GM23338 (cell line): Measurements from ENCODE around the gene CCDC178. TPM values are rescaled to one million over a fixed set of nuclear protein-coding genes. Genes with fewer than 3 reads are reported as not detected.
"Not testable (repeated sequence)": the region's sequence is repeated elsewhere in the genome, so short reads cannot be mapped to it uniquely, and the experiment has no call there.

Experiments used
- ATAC-seq: fragments of 200-7000 bp; cut with Tn5 transposase; 3 replicates; pipeline ENCODE4 v1.9.1; 2020
- DNase-seq: peaks from one replicate; pipeline ENCODE4 v3.0.0-alpha.2; 2015; ENCODE audit warnings: low spot score
- H2AFZ ChIP-seq: fragments of 200-600 bp; sonication (generic); 2 replicates; pipeline ENCODE4 v1.8.0; 2016; ENCODE audit warnings: antibody characterized with exemption, mild to moderate bottlenecking, moderate library complexity
- H3F3A ChIP-seq: fragments of 200-600 bp; sonication (generic); replicated peaks from 2 replicates; pipeline ENCODE4 v1.8.0; 2017; ENCODE audit warnings: antibody characterized with exemption, mixed run types, low read depth
- H3K27ac ChIP-seq: fragments of 200-600 bp; sonication (generic); 2 replicates; pipeline ENCODE4 v1.6.1; 2016; ENCODE audit warnings: low read depth
- H3K27me3 ChIP-seq: fragments of 200-600 bp; sonication (generic); 2 replicates; pipeline ENCODE4 v1.8.0; 2016; ENCODE audit warnings: mild to moderate bottlenecking, mixed run types, moderate library complexity; ENCODE audit not compliant: insufficient read depth
- H3K36me3 ChIP-seq: fragments of 200-600 bp; sonication (generic); 2 replicates; pipeline ENCODE4 v1.8.0; 2016; ENCODE audit warnings: mild to moderate bottlenecking; ENCODE audit not compliant: insufficient read depth
- H3K4me1 ChIP-seq: fragments of 200-600 bp; sonication (generic); 2 replicates; pipeline ENCODE4 v1.8.0; 2016; ENCODE audit warnings: mild to moderate bottlenecking, moderate library complexity; ENCODE audit not compliant: insufficient read depth
- H3K4me2 ChIP-seq: fragments of 200-600 bp; sonication (generic); 2 replicates; pipeline ENCODE4 v1.7.1; 2017; ENCODE audit warnings: mixed run types
- H3K4me3 ChIP-seq: fragments of 200-600 bp; sonication (generic); 2 replicates; pipeline ENCODE4 v1.6.1; 2016; ENCODE audit warnings: mixed run types
- H3K79me2 ChIP-seq: fragments of 200-600 bp; sonication (generic); replicated peaks from 2 replicates; pipeline ENCODE4 v1.8.0; 2017; ENCODE audit warnings: mild to moderate bottlenecking; ENCODE audit not compliant: insufficient read depth
- H3K9me2 ChIP-seq: fragments of 200-600 bp; sonication (generic); 2 replicates; pipeline ENCODE4 v1.8.0; 2017; ENCODE audit not compliant: insufficient read depth
- H4K20me1 ChIP-seq: fragments of 200-600 bp; sonication (generic); replicated peaks from 2 replicates; pipeline ENCODE4 v1.8.0; 2017; ENCODE audit warnings: mild to moderate bottlenecking; ENCODE audit not compliant: insufficient read depth
- H3K27ac Mint-ChIP-seq: 2 replicates; pipeline ENCODE4 v1.8.0; 2020; ENCODE audit warnings: inconsistent platforms, mild to moderate bottlenecking, moderate library complexity, mixed read lengths
- H3K27me3 Mint-ChIP-seq: 3 replicates; pipeline ENCODE4 v1.8.0; 2022; ENCODE audit warnings: low read depth, mild to moderate bottlenecking, moderate library complexity, mixed read lengths, inconsistent platforms; ENCODE audit not compliant: insufficient read depth, poor library complexity
- H3K36me3 Mint-ChIP-seq: 3 replicates; pipeline ENCODE4 v1.8.0; 2021; ENCODE audit warnings: low read depth, mild to moderate bottlenecking, inconsistent platforms, moderate library complexity, mixed read lengths
- H3K4me1 Mint-ChIP-seq: 3 replicates; pipeline ENCODE4 v1.8.0; 2020; ENCODE audit warnings: mild to moderate bottlenecking, inconsistent platforms, mixed read lengths
- H3K4me3 Mint-ChIP-seq: 3 replicates; pipeline ENCODE4 v1.8.0; 2021; ENCODE audit warnings: moderate library complexity, mild to moderate bottlenecking, inconsistent platforms, mixed read lengths
- H3K9me3 Mint-ChIP-seq: 3 replicates; pipeline ENCODE4 v1.8.0; 2020; ENCODE audit warnings: moderate library complexity, mild to moderate bottlenecking, inconsistent platforms, mixed read lengths
- CREB1 ChIP-seq: fragments of 250-450 bp; sonication (Bioruptor Pico); IDR thresholded peaks from 2 replicates; pipeline ENCODE4 v1.5.0; 2020; ENCODE audit warnings: low read depth, mild to moderate bottlenecking, moderate library complexity
- CTCF ChIP-seq, 2 experiments: fragments of 200-600 bp in 1 of 2; sonication (generic) in 1 of 2; conservative IDR thresholded peaks; 2 replicates each; pipeline versions ENCODE4 v1.5.1 to v1.6.1; 2016 to 2017; ENCODE audit warnings: antibody characterized with exemption in 2 of 2, low read depth in 2 of 2, mild to moderate bottlenecking in 2 of 2, moderate library complexity in 1 of 2
- EZH2phosphoT487 ChIP-seq: fragments of 200-600 bp; sonication (generic); IDR thresholded peaks from one replicate; pipeline ENCODE4 v1.8.1; 2018; ENCODE audit warnings: antibody characterized with exemption; ENCODE audit not compliant: unreplicated experiment
- POLR2AphosphoS5 ChIP-seq: IDR thresholded peaks from 2 replicates; pipeline ENCODE4 v1.6.1; 2016; ENCODE audit warnings: antibody characterized with exemption, low read depth
- ZNF114 ChIP-seq: fragments of 250-450 bp; sonication (Bioruptor Pico); IDR thresholded peaks from 2 replicates; pipeline ENCODE4 v1.5.0; 2020; ENCODE audit warnings: mild to moderate bottlenecking, moderate library complexity
- ZNF462 ChIP-seq: fragments of 250-450 bp; sonication (Bioruptor Pico); IDR thresholded peaks from 2 replicates; pipeline ENCODE4 v1.5.0; 2020; ENCODE audit warnings: mild to moderate bottlenecking, moderate library complexity
- polyA plus RNA-seq: library from polyadenylated mRNA; unstranded; fragments of >200 nt; fragmentation: Nextera tagmentation; extraction: Ambion mirVana; gene quantifications from 2 replicates; pipeline ENCODE4 v1.2.1, GENCODE V29; 2016
- total RNA-seq: library from RNA; depleted of rRNA; stranded (reverse); fragments of >200 nt; shearing (Covaris generic); gene quantifications from 2 replicates; pipeline ENCODE4 v1.2.3, GENCODE V29; 2014

CCDC178 gene
- total and polyA plus RNA-seq, 2 experiments from 2014 or later, result 0.17 to 0.24 TPM

- TF ChIP-seq ZNF462, result no peak
- TF ChIP-seq CTCF (conservative IDR thresholded peaks at IDR 0.05; ENCODE audit: low read depth in 2 of 2), result no peak
- no peak for TF ChIP-seq ZNF114 (CRISPR knock-in tag)
- TF ChIP-seq EZH2phosphoT487, result no peak
- TF ChIP-seq POLR2AphosphoS5, result no peak
- TF ChIP-seq CREB1 (CRISPR knock-in tag), result no peak
Observed at GRCh38 chr18:33350256-33350655, 90.3 kb downstream of the CCDC178 start (continued).

- H3K27ac Mint-ChIP-seq, H3K4me1 Mint-ChIP-seq, H3F3A ChIP-seq, H3K27me3 Mint-ChIP-seq, H3K79me2 ChIP-seq, DNase-seq, H3K36me3 ChIP-seq, H3K27me3 ChIP-seq, H3K4me3 Mint-ChIP-seq, H4K20me1 ChIP-seq, ATAC-seq, H3K4me2 ChIP-seq, H2AFZ ChIP-seq, H3K4me3 ChIP-seq, H3K27ac ChIP-seq, H3K4me1 ChIP-seq, H3K9me2 ChIP-seq: not testable (repeated sequence)
- peaks cover 23% of the 10 kb centered on the region for H3K36me3 Mint-ChIP-seq
- peaks cover 42% of the 10 kb centered on the region for H3K9me3 Mint-ChIP-seq
Observed at GRCh38 chr18:33339733-33340132, 100.8 kb downstream of the CCDC178 start.
